Stimulated activated CD4-positive, alpha-beta T cell treated with anti-CD3 and anti-CD28 coated beads, Interleukin-12 subunit alpha, Interleukin-12 subunit beta, amount 100 ng/mL, for 48 hours (primary cell): ENCODE results near the gene TMEM45B.
A peak's percentile ranks its signal among the peaks of the same experiment; 100 is the strongest.
"Not testable (repeated sequence)": the region's sequence is repeated elsewhere in the genome, so short reads cannot be mapped to it uniquely, and the experiment has no call there.

Source experiments
- DNase-seq, 3 donors: peaks; one replicate each; pipeline ENCODE4 v3.0.0-alpha.2; 2020; ENCODE audit warnings: low read depth in 2 of 3, low spot score in 1 of 3

The TMEM45B gene

GRCh38 chr11:129804012-129804411, 11.6 kb upstream of the TMEM45B start:
- DNase-seq = no peak

GRCh38 chr11:129808241-129808640, 7.4 kb upstream of the TMEM45B start:
- DNase-seq = not testable (repeated sequence)

- DNase-seq = no peak
Measured at GRCh38 chr11:129813231-129813791, 2.3 kb upstream of the TMEM45B start.

GRCh38 chr11:129814244-129815014, 1.2 kb upstream of the TMEM45B start:
- DNase-seq = peak; percentile 71 to 77 (median 76)

GRCh38 chr11:129817534-129818051, 1.9 kb downstream of the TMEM45B start:
- no peak for DNase-seq

DNA sequence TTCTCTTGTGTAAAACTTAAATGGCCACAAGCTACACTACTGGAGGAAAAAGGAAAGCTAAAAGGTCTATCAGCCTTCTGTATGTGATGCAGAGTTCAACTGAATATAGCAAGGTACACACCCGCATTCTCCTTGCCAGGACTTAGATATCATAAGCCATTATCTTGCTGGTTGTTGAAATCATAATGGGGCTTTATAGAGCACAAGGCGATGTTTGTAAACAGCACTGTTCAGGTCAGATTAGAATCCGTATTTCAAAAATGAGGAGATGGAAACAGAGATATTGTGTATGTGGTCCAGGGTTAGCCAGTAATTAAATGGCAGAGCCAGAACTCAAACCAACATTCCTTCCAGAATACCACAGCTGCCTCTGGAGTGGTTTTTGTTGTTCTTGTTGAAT, 2.6 kb downstream of the TMEM45B start:
- not testable (repeated sequence) for DNase-seq

DNA sequence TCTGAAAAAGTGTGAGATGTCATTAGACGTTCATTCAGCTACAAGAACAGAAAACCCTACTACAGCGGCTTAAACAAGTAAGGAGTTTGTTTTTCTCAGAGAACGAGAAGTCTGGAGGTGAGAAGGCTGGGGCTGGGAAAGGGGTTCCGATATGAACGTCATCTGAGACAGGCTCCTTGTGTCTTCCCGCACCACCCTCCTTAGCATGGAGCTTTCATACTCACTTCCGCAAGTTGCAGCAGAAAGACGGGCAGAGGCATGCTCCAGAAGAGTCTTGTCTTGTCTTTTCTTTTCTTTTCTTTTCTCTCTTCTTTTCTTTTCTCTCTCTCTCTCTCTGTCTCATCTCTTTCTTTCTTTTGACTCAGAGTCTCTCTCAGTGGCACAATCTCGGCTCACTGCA, 3.6 kb downstream of the TMEM45B start:
- no peak for DNase-seq

DNA sequence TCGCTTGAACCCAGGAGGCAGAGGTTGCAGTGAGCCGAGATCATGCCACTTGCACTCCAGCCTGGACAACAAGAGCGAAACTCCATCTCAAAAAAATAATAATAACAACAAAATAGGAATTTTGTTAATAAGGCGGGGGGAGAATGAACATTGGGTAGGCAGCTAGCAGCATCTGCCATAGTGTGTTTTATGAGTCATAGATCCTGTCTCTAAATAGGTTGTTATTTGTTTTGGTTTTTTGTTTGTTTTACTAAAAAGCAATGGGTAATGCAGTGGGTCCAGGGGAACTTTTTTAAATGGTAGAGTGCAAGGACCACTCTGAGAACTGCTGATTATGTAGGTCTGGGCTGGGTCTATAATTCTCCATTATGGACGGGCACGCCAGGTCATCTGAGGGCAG, 4.6 kb downstream of the TMEM45B start:
- DNase-seq = not testable (repeated sequence)

GRCh38 chr11:129823281-129823680, 7.6 kb downstream of the TMEM45B start:
- DNase-seq = not testable (repeated sequence)

GRCh38 chr11:129823799-129824198, 8.2 kb downstream of the TMEM45B start:
- not testable (repeated sequence) for DNase-seq

DNA sequence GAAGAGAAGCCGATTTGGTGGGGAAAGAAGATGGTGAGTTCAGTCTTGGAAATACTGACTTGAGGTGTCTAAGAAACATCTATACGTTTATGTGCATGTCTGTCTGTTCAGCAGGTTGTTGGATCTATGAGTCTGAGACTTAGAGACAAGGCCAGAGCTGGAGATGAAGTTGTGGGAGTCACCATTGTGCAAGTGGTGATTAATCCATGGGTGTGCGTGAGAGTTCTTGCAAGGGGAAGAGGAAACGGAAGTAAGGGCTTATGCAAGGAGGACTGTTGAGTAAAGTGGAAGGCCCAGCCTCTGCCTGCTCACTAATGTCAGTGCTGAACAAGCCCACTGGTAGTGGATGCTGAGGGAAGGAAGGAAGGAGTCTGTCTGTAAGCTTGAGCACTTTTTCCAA, 9.7 kb downstream of the TMEM45B start:
- DNase-seq = no peak

DNA sequence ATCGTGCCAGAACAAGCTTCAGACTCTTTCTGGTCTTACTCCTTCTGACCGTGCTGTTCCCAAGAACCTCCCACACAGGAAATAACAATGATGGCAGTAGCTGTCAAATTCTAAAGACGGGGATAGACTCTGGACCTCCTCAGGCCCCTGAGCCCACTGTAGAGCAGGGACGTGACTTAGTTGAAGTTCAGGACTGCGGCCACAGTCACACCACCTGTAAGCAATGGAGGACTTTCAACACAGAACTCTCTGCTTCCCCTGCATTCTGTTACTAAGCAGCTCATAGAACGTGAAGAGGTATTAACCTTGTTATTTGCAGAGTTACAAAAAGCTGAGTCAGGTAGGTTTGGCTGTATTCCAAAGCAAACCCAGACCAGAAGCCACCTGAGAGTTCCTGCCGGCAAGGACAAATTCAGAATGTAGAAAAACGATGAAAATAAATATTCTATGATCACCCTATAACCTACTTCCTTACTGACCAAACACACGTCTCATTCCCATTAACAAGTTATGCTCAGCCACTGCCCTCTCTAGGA, 12.7 kb downstream of the TMEM45B start:
- DNase-seq = no peak

DNA sequence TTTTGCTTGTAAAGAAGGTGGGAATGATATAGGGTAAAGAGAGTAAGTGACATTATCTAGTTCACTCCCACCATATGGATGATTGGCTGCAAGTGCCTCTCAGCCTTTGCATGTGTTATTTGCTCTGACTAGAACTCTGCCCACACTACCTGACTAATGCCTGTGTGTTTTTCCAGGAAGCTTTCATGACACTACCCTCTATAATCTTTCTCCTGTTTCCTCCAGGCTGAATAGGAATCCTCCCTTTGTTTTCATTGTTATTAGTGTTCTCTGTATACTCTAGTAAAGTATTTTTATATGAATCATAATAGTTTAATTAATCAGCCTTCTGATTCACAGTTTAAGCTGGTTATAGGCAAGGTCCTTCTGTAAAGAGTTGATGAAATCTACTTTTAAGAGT, 13.8 kb downstream of the TMEM45B start:
- DNase-seq = not testable (repeated sequence)

DNA sequence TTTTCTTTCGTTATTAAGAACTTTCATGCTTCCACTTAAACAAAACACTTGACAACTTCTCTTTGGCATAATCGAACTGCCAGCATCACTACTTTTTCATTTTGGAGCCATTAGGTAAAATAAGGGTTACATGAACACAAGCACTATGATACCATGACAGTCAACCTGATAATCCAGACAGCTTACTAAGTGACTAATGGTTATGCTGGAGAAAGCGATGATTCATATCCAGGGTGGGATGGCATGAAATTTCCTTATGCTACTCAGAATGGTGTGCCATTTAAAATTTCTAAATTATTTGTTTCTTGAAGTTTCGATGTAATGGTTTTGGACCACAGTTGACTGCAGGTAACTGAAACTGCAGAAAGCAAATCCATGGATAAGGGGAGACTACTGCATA, 15.6 kb downstream of the TMEM45B start:
- DNase-seq = not testable (repeated sequence)

DNA sequence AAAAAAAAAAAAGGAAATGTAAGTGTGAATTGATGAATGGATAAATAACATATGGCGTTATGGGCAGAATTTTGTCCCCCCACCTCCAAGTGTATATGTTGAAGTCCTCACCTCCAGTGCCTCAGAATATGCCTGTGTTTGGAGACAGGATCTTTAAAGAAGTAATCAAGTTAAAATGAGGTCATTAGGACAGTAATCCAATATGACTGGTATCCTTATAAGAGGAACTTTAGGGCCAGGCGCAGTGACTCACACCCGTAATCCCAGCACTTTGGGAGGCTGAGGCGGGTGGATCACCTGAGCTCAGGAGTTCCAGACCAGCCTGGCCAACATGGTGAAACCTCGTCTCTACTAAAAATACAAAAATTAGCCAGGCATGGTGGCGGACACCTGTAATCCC, 17.6 kb downstream of the TMEM45B start:
- DNase-seq = not testable (repeated sequence)

DNA sequence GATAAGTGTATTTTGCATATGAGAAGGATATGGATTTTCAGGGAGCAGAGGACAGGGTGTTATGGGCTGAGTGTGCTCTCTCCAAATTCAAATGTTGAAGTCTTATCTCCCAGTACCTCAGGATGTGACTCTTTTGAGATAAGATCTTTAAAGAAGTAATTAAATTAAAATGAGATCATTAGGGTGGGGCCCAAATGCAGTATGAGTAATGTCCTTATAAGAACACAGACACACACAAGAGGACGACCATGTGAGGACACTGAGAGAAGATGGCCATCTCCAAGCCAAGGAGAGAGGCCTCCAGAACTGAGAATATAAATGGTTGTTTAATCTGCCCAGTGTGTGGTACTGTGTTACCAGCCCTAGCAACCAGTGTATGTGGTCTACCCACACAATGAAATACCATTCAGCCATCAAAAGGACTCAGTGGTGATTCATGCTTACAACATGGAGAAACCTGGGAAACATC, 20.8 kb downstream of the TMEM45B start:
- DNase-seq = not testable (repeated sequence)

- no peak for DNase-seq
Measured at GRCh38 chr11:129836979-129837378, 21.3 kb downstream of the TMEM45B start.

DNA sequence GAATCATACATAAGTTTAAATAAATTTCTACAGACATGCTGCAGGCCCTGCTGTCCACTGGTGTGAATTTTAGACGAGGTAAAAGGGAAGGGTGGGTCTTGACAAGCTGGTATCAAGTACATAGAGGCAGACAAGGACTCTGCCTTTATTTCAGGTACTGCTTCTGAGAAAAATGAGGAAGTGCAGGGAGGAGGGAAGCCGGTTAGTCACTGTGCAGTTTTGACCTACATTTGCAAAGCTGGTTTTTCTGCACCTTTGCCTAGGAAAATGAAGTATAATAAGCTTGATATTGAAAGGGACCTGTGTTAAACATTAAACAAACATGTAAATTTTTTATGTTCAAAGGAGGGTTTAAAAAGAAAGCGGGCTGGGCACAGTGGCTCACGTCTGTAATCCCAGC, 24.6 kb downstream of the TMEM45B start:
- no peak for DNase-seq

DNA sequence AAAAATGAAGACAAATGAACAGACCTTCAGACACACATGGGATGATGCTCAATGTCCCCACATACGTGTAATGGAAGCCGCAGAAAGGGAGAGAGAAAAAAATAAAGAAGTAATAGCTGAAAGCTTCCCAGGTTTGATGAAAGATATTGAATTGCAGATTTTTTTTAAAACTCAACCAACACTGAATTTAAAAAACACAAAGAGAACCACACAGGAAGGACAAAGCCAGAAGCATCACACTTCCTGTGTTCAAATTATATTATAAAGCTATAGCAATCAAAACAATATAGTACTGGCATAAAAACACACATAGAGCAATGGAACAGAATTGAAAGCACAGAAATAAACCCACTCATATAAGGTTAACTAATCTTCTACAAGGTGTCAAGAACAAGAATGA, 26.5 kb downstream of the TMEM45B start:
- no peak for DNase-seq

- no peak for DNase-seq
Measured at GRCh38 chr11:129846508-129847335, 31.1 kb downstream of the TMEM45B start.

GRCh38 chr11:129847361-129847760, 31.7 kb downstream of the TMEM45B start:
- DNase-seq = not testable (repeated sequence)
